ENCODE results near the gene PIAS1.
"Not testable (repeated sequence)": the region's sequence is repeated elsewhere in the genome, so short reads cannot be mapped to it uniquely, and the experiment has no call there.

Gene PIAS1

GRCh38 chr15:68187559-68187958 lies 133.4 kb downstream of the PIAS1 start:
- FAIRE-seq = no peak

DNA sequence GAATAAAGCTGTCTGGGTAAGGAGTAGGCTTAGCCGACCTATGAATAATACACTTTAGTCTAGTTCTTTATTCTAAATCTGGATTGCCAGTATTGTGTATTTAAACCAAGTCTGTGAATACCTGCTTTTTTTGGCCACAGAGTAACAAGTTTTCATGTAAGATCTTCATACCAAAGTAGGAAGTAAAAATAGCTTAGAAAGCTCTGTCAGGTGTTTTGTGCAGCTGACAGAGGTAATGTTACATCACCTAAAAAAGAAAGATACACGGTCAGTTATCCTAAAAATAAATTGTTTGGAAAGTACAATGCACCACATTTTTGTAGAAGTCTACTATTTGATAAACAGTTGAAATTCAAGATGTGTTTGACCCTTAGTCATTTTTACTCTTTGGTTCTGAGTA lies 134.5 kb downstream of the PIAS1 start:
- no peak for FAIRE-seq

DNA sequence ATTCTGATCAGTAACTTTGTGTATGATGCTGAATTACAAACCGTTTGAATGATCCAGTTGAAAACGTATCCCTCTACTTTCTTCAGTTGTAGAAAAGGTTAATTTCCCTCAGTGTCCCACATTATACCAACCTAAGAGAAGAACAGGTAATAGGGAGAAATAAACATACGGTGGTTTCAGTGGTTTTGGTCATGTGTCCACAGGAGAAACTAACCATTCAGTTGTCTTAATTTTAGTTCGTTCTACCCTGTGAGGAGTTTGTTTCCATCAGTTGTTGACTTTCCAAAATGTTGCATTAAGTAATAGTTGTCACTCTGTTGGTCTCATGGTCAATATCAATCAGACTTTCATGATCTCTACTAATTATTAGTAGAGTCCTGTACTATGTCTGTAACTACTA lies 135.9 kb downstream of the PIAS1 start:
- no peak for FAIRE-seq

GRCh38 chr15:68191555-68191954 lies 137.4 kb downstream of the PIAS1 start:
- no peak for FAIRE-seq

DNA sequence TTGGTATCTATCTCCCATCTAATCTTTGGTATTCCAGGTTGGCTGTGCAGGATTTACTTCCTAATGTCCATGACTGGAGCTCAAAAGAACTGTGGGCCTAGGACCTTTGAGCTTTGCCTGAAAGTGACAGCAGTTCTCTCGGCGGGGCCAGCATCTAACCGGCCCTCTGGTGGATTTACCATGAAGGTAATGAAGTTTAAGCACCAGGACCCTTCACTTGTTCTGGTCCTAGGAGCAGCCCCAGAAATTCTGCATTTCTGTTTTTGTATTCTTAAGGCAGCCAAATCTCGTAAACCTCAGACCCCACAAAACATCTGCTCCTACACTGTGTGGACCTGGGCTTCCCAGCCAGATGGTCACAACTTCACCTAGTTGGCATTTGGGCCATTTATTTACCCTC lies 138.0 kb downstream of the PIAS1 start:
- FAIRE-seq = no peak

DNA sequence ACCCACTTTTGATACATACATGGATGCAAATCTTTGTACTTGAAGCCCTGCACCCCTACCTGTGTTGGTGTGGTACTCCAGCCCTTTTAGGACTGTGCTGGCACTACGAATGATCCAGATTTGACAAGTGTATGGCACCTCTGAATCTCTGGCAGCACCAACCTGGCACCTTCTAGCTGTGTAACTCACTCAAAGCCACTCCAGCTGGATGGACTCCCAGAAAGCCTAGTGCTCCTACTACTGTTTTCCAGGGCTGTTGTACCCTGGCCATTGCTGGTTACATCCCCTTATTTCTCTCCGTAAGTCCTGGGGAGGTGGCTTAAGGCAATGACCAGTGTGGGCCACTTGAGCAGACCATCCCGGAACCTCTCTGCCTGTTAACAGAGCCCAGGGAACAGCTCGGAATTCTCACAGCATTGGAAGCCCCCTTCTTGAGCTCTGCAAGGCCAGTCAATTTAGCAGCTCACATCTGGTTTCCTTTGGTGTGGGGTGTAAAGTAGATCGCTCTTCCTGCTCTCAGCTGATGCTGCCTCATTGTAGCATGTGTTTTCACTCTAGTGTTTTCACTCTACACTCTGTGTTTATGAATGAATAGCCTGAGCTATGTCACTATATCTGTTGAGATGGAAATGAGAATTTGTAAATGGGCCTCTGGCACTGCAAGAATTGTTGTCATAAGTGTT lies 138.8 kb downstream of the PIAS1 start:
- FAIRE-seq = no peak

DNA sequence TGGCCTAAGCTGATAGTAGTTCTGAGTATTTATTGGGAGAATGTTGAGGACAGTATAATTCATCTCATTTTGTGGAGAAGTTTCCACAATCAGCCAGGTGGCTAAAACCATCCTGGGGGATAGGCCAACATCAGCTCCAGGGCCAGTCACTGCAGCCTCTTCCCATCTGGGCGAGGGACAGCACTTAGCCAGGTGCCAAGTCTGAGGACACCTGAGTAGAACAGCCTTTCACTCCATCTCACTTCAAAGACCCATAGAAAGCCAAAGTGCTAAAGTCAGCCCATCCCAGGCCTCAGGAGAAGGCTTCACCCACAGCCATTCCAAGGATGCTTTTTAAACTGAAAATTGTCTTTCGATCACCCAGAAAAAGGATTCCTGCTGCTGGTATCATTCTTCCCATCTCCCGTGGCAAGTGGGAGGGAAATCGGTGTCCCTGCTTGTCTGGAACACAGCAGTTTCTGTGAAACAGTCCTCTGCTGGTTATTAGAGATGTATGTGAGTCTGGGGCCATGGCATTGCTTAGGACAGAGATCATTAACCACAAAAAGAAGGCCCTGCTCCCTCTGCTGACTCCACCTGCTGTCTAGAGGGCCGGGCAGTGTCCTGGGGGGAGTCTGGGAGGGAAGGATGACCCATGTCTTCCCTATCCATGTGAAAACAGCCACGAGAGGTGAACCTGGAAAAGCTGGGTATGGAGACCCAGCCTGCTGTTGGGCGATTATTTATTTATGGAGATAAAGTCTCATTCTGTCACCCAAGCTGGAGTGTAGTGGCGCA lies 141.4 kb downstream of the PIAS1 start:
- no peak for FAIRE-seq

GRCh38 chr15:68196445-68197169 lies 142.5 kb downstream of the PIAS1 start:
- no peak for FAIRE-seq

GRCh38 chr15:68197170-68197492 lies 143.0 kb downstream of the PIAS1 start:
- no peak for FAIRE-seq

DNA sequence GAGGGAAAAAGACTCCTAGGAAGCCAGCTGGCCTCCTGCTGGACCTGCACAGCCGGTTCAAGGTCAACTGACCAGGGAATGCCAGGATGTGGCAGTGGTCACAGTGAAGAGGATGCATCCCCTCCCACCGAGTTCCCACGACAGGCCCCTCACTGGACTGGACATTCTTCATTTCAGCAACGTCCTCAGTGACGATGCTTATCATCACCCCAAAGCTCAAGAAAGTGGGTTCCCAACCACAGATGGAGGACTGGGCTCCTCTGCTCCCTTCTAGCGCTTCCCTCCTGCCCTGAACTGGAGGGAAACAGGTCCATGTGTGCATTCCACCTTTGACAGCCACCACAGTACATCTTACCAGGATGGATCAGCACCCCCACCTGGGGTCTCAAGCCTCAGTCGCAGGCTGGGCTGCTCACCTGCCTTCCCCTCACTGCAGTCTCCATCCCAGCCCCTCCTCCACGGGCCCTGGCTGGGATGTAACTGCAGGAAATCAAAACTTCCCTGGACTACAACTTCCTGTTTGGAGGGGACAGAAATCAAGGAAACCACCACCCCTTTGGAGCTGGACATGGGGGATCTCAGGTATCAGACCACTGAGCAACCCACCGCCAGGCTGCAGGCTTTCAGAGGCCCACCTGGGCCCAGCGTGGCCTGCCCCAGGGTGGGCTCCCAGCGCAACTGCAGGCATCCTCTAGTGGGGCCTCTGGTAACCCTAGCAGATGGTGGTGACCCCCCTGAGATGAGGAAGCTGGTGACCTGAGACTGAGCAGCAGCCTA lies 143.7 kb downstream of the PIAS1 start:
- FAIRE-seq = no peak

DNA sequence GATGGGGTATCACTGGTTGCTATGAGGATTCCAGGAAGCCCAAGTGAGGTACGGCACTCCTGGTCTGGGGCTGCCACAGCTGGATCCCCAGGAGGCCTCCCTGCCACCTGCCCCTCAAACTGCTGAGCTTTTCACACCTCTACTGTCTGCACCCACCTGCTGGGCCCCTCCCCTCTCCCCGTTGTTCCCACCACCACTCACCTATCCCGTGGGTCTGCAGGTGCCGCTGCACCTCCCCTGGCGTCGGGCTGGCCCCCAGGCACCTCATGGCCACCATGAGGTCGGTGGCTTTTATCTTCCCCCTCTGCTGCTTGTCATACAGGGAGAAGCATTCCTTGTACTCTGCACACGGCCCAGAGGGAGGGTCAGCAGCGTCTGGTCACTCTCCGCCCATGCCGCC lies 145.2 kb downstream of the PIAS1 start:
- no peak for FAIRE-seq

DNA sequence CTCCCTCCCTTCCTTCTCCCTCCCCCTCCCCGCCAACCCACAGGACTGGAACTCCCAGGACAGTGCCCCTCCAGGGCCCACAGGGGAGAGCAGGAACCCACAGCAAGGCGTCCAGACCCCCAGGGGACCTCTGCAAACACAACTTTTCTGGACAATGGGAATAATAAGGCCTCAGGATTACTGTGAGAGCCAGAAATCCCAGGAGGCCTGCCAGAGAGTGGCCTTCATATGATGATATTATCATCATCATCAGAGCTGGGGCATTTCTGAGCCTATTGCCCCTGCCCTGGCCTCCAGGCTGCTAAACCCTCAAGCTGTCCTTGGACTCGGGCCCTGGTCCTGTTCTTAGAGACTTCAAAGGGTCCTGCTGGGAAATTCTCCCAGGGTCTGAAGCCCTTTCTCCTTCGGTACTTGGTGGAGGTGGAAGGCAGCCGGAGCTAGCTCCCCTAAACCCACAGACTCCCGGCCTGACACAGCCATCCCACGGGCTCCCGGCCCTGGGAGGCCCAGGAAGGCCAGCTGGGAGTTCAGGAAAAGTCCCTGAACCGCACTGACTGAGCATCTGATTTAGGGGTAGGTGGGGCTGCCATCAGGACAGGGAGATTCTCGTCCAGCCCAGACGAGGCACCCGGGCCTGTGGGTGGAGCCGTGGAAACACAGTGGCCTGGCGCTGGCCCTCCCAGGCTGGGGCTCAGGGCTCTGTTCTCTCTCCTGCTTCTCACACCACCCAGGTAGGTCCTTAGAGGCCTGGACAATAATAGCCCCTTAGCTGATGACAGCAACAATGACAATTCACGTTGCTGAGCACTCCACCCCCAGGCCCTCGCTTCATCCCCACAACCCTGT lies 146.1 kb downstream of the PIAS1 start:
- FAIRE-seq = no peak

DNA sequence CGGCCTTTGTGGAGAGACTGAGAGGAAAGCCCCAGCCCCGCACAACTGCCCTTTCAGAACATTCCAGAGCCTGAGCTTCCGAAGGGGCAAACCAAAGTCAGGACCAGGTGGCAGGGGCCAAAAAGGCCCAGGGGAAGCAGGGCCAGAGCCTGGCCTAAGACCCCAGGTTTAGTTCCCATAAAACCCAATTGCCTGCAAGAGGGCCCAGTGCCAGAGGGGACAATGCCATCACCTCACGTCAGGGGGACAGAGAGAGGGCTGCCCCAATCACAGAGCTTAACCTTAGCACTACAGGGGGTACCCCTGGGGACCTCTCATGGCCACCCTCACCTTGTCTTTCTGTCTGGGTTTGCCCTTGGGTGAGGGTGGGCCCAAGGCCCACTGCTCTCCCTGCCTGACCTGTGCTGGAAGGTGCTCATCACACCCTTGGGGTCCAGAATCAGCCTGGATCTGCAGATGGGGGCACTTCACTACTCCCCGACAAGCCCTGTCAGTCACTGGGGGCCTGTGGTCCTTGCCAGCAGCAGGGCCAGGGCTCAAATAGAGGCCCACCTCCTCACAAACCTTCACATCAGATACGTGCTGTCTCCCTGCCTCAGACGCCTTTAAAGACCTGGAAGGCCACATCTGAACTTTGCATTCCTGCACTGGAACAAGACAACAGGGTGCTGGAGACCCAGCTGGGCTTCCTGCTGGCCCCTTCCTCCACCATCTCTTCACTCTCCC lies 147.2 kb downstream of the PIAS1 start:
- FAIRE-seq = no peak

DNA sequence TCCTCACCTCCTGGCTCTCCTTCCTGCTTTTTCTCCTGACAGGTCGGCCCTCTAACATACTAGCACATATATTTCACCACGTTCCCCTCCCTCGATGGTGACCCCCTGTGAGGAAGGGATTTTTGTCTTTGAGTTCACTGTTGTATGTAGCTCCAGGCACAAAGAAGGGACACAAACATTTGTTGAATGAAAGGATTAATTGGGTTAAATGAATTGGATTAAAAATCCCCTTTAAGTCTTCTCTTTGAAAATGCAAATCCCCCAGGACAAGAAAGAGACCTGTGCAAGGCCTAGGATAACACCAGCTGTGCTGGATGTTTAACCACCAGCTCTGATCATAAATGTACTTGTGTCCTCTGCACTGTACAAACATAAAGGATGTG lies 147.8 kb downstream of the PIAS1 start:
- no peak for FAIRE-seq

GRCh38 chr15:68202994-68203393 lies 148.9 kb downstream of the PIAS1 start:
- not testable (repeated sequence) for FAIRE-seq

DNA sequence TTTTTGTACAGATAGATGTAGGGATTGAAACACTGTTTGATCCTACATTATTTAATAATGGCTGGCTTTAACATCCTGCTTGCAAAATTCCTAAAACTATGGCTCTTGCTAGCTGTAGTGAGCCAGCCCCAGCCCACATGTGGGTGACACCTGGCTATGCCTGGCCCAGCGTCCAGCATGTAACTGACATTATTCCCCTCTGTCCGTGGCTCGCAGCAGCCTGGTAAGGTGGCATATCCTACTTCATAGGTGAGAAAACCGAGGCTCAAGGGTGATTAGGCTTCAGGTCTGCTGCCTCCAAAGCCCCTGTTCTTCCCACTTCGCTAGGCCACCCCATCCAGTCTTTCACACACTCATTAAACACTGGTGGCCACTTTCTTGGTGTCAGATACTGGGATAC lies 149.4 kb downstream of the PIAS1 start:
- no peak for FAIRE-seq

GRCh38 chr15:68203956-68204355 lies 149.8 kb downstream of the PIAS1 start:
- no peak for FAIRE-seq

- FAIRE-seq = no peak
Observed at GRCh38 chr15:68204361-68204760, 150.2 kb downstream of the PIAS1 start.

- FAIRE-seq = no peak
Observed at GRCh38 chr15:68204776-68205557, 150.9 kb downstream of the PIAS1 start, which contains the start of gene CALML4. Gene CALML4, minus strand, starts transcription at chr15:68205332. Its CDS starts 85 bp downstream, at chr15:68205247.

GRCh38 chr15:68205558-68205944 lies 151.4 kb downstream of the PIAS1 start:
- FAIRE-seq = no peak

All from A204.1 (cell line).